SU-DHL-6 (cell line): Measurements from ENCODE around the gene GOLGA6B.

ENCODE experiments used
- EZH2phosphoT487 ChIP-seq: fragments of 200-600 bp; sonication (generic), shearing (Covaris generic); conservative IDR thresholded peaks from 2 replicates; pipeline ENCODE4 v1.6.1; 2018; ENCODE audit warnings: mild to moderate bottlenecking, antibody characterized with exemption, low read length, moderate library complexity, mixed read lengths
- TF ChIP-seq, protein P1 (sequence below): fragments of 200-600 bp; sonication (generic); IDR thresholded peaks from one replicate; pipeline ENCODE4 v1.5.1; 2017; ENCODE audit warnings: antibody characterized with exemption, mild to moderate bottlenecking, low read length, moderate library complexity; ENCODE audit not compliant: insufficient read depth, poor library complexity, severe bottlenecking

- TF ChIP-seq, protein P1, sequence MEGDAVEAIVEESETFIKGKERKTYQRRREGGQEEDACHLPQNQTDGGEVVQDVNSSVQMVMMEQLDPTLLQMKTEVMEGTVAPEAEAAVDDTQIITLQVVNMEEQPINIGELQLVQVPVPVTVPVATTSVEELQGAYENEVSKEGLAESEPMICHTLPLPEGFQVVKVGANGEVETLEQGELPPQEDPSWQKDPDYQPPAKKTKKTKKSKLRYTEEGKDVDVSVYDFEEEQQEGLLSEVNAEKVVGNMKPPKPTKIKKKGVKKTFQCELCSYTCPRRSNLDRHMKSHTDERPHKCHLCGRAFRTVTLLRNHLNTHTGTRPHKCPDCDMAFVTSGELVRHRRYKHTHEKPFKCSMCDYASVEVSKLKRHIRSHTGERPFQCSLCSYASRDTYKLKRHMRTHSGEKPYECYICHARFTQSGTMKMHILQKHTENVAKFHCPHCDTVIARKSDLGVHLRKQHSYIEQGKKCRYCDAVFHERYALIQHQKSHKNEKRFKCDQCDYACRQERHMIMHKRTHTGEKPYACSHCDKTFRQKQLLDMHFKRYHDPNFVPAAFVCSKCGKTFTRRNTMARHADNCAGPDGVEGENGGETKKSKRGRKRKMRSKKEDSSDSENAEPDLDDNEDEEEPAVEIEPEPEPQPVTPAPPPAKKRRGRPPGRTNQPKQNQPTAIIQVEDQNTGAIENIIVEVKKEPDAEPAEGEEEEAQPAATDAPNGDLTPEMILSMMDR, result no peak
- no peak for TF ChIP-seq EZH2phosphoT487
Measured at GRCh38 chr15:72685301-72685924, 30.9 kb downstream of the GOLGA6B start.
